Activated CD8-positive, alpha-beta memory T cell treated with anti-CD3 and anti-CD28 coated beads for 48 hours (primary cell): Measurements from ENCODE around the gene HMX1.

Source experiments
- DNase-seq, 3 experiments: peaks; one replicate each; pipeline ENCODE4 v3.0.0-alpha.2; 2020; ENCODE audit warnings: low read depth in 2 of 3, low spot score in 2 of 3

The HMX1 gene

DNA sequence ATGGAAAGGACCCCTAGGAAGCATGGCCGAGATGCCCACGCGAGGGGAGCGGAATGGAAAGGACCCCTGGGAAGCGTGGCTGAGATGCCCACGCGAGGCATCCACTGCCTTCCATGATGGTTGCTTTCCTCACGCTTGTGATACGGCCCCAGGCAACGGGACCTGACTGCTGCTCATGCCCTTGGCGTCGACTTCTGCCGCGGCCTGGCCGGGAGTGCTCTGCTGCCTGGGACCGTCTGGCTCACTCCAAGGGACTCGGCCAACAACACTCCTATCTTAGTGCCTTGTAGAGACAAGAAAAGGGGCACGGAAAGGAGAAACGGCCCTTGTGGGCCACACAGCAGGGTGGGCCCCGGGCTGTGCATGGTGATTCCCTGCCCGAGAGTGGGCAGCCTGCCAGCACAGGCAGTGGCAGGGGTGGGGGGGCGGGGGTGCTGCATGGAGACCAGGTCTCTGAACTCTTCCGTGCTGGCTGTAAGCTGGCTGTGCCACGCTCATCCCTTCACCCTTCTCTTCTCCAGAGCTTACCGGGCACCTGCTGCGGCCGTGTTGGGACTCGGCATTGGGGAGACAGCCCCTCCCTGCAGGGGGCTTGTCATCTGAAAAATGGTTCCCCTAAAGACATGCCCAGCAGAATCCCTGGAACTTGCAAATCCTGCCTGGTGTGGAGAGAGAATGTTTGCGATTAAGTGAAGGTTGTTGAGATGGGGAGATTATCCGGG lies 38.6 kb upstream of the HMX1 start:
- no peak for DNase-seq

DNA sequence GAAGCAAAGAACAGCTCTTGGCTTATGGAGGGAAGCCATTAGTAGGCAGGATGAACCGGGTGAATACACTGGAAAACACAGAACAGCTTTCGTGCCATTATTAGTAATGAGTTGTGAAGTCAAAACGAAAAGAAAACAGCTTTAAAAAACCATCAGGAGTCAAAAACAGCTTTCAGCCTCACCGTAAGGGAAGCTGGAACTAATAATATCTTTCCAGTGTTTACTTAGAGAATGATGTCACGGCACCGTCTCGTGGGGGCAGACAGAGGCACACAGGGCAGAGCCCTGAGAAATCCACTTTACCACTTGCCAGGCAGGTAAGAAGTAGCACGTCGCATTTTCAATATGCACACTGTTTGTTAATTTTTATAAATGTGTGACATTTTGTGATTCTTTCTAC lies 37.9 kb upstream of the HMX1 start:
- no peak for DNase-seq

DNA sequence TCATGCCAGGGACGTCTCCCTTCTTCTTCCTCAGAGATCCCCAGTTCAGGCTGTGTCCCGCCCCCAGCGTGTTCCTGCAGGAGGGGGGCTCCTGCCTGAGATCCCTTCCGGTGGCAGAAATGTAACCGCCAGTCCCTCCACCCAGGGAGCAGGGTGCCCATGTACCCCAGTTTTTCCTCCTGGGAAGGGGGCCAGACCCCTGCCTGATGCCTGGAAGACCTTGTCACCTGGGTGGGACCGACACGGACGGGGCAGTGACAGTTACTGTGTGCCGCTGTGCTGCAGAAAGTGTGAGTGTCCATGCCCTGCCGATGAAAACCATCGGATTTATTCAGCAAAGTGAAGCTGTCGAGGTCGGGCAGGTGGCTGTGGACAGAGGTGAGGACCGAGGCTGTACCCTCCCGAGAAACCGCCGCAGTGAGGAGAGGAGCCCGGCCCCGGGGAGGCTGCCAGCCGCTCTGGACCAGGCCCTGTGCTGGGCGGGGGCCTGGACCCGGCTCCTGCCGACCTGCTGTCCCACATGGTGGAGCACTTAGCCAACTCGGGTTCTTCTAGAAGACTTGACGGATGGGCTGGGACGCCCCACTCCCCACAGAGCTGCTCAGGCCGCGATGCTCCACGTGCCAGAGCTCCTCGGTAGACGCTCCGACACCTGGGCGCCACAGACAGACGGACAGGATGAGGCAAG lies 36.7 kb upstream of the HMX1 start:
- DNase-seq, result no peak

GRCh38 chr4:8907596-8908205 lies 36.1 kb upstream of the HMX1 start:
- DNase-seq, result no peak

- no peak for DNase-seq
Measured at GRCh38 chr4:8906991-8907595, 35.5 kb upstream of the HMX1 start.

DNA sequence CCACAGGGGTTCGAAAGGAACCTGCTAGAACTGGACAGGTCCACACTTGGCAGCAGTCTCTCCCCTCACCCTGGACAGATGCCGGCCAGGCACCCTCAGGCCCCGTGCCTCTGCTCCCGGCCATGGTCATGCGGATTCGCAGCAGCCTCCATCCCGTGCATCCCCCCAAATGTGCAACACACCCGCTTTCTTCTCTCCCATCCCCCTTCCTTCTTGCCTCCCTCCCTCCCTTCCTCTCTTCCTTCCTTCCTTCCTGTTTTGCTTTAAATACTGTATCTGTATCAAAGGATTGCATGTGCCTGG lies 35.0 kb upstream of the HMX1 start:
- DNase-seq, result no peak

- no peak for DNase-seq
Measured at GRCh38 chr4:8905773-8906667, 34.4 kb upstream of the HMX1 start.

- no peak for DNase-seq
Measured at GRCh38 chr4:8905226-8905772, 33.7 kb upstream of the HMX1 start.

DNA sequence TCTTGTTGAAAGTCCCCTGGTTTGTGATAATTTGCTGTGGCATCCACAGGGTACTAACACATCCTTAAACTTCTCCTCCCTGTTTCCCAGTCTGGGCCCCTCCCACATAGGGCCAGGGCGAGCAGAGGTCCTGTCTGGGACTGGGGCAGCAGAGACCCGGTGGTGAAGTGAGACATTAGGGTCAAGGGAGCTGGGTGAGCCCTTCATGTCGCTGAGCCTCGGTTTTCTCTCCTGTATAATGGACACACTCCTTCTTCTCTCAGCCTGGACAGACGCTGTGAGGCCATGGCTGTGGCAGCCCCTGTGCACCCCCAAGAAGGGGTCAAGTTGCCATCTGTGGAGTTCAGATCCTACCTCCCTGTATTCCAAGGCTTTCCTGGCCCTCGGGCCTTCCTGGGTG lies 33.0 kb upstream of the HMX1 start:
- DNase-seq, result no peak

- DNase-seq, result no peak
Measured at GRCh38 chr4:8904041-8904501, 32.4 kb upstream of the HMX1 start.

DNA sequence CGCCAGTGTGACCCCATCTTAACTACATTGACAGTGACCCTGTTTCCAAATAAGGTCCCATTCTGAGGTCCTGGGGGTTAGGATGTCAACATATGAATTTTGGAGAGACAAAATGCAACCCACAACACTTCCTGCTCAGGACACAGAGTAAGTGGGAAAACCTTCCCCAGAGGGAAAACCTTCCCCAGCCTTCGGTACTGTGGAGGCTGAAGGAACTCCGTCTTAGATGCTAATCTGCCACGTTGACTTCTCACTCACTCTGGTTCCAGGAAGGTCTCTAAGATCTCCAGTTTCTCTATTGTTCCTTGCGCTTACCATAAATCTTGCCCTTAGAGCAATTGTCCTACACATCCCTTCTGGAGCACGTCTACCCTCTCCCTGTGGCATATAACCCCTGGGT lies 29.7 kb upstream of the HMX1 start:
- no peak for DNase-seq

DNA sequence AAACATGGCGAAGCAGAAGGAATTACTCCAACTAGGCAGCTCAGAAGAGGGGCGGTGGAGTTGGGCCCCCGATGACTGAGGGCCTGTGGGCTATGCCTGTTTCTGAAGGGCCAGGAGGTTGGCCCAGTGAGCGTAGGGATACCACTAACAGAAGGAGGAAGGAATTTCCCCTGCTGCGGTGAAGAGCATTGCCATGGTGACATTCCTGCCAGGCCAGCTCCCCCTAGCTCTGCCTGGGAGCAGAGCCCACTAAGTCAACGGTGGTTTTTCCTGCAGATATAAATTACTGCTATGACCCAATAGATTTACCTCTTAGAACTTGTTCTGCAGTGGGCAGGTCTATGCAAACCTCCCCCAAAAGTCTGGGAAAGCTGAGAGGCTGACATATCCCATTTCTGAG lies 28.9 kb upstream of the HMX1 start:
- DNase-seq, result no peak

- DNase-seq, result no peak
Measured at GRCh38 chr4:8898419-8898818, 26.8 kb upstream of the HMX1 start.

GRCh38 chr4:8897251-8898167 lies 25.9 kb upstream of the HMX1 start:
- DNase-seq, result no peak

- DNase-seq, result no peak
Measured at GRCh38 chr4:8896506-8896905, 24.9 kb upstream of the HMX1 start.

DNA sequence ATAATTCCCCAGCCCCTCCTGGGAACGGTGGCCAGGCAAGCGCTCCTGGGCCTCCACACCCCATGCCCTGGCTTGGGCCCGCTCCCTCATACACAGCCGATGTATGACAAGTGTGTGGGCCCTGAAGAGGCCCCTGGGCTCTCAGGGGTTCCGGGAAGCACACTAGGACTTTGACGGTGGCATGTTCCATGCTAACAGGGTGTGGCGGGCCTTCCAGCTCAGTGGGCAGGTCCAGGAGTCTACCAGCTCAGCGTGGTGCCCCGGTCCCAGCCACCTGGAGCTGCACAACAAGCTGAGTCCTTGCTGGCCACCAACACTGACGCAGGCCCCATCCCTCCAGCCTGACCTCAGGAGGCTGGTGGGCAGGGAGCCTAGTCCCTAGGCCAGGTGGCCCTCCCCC lies 24.4 kb upstream of the HMX1 start:
- no peak for DNase-seq

- DNase-seq, result no peak
Measured at GRCh38 chr4:8895295-8895694, 23.7 kb upstream of the HMX1 start.

GRCh38 chr4:8894424-8894816 lies 22.8 kb upstream of the HMX1 start:
- no peak for DNase-seq

DNA sequence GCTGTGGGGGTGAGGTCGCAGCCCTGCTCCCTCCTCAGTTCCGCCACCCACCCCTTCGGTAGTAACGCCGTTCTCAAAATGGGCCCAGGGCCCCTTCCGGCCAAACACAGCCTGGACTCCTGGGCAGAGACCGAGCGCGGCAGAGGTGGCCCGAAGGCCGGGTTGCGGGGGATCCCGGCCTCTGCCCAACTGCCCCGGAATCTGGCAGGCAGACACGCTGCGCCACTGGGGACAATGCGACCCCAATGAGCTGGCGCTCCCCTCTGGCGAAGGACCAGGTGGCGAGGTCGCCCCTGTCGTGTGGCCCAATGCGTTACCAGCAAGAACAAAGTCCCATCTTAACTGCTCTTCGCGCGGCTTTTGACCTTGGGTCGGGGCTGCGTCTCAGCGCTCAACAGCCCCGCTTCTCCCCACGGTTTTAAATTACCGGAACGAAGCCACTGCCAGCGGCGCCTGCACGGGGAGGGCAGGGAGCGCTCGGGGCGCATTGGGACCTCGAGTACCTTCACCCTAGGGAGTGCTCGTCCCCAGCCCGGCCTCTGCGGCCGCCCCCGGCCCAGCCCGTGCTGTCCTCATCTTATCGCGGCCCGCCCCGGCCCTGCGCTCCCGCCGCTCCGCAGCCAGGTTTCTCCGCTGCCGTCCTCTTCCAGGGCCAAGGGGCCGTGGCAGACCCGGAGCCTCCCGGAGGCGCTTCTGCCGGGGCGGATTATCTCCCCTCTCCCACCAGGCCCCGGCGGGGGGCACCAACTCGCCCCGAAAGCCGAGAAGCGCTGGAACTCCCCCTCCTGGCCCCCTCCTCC lies 22.2 kb upstream of the HMX1 start:
- no peak for DNase-seq
